Loucy (cell line): ENCODE results near the gene APLN.

Experiments
- H2AFZ ChIP-seq: fragments of 200-600 bp; sonication (generic); 2 replicates; pipeline ENCODE4 v1.6.0; 2016; ENCODE audit warnings: antibody characterized with exemption, mild to moderate bottlenecking, low read length, moderate library complexity
- H3F3A ChIP-seq: fragments of 200-600 bp; 2 replicates; pipeline ENCODE4 v1.6.0; 2016; ENCODE audit warnings: antibody characterized with exemption, low read depth, mild to moderate bottlenecking
- H3K27me3 ChIP-seq: fragments of 200-600 bp; sonication (generic); 2 replicates; pipeline ENCODE4 v1.6.1; 2014; ENCODE audit warnings: low read length, mild to moderate bottlenecking; ENCODE audit not compliant: insufficient read depth, poor library complexity, severe bottlenecking
- H3K36me3 ChIP-seq: fragments of 200-600 bp; sonication (generic); 2 replicates; pipeline ENCODE4 v1.6.1; 2016; ENCODE audit warnings: low read length; ENCODE audit not compliant: insufficient read depth
- H3K4me1 ChIP-seq: fragments of 200-600 bp; sonication (generic); 2 replicates; pipeline ENCODE4 v1.5.1; 2014; ENCODE audit warnings: low read length, mild to moderate bottlenecking; ENCODE audit not compliant: insufficient read depth, poor library complexity, severe bottlenecking
- H3K4me2 ChIP-seq: fragments of 200-600 bp; sonication (generic); 2 replicates; pipeline ENCODE4 v1.6.0; 2014; ENCODE audit warnings: antibody characterized with exemption, low read length, low read depth, mild to moderate bottlenecking; ENCODE audit not compliant: poor library complexity, severe bottlenecking
- H3K4me3 ChIP-seq: fragments of 200-600 bp; sonication (generic); 2 replicates; pipeline ENCODE4 v1.5.1; 2014; ENCODE audit warnings: low read length, mild to moderate bottlenecking, mixed read lengths; ENCODE audit not compliant: poor library complexity, severe bottlenecking
- H3K79me2 ChIP-seq: fragments of 200-600 bp; sonication (generic); 2 replicates; pipeline ENCODE4 v1.6.1; 2014; ENCODE audit warnings: low read length; ENCODE audit not compliant: insufficient read depth
- H3K9ac ChIP-seq: fragments of 200-600 bp; sonication (generic); 2 replicates; pipeline ENCODE4 v1.6.0; 2014; ENCODE audit warnings: mild to moderate bottlenecking, low read depth, low read length, moderate library complexity; ENCODE audit not compliant: poor library complexity, severe bottlenecking
- H3K9me2 ChIP-seq: fragments of 200-600 bp; sonication (generic); replicated peaks from 2 replicates; pipeline ENCODE4 v1.6.1; 2016; ENCODE audit warnings: low read depth, low read length, mixed read lengths
- H3K9me3 ChIP-seq: fragments of 200-600 bp; sonication (generic); 2 replicates; pipeline ENCODE4 v1.6.1; 2014; ENCODE audit warnings: mild to moderate bottlenecking, antibody characterized with exemption, low read length, low read depth; ENCODE audit not compliant: insufficient read depth
- H4K20me1 ChIP-seq: fragments of 200-600 bp; sonication (generic); 2 replicates; pipeline ENCODE4 v1.6.0; 2014; ENCODE audit warnings: antibody characterized with exemption, low read length, mild to moderate bottlenecking; ENCODE audit not compliant: insufficient read depth, poor library complexity, severe bottlenecking
- CTCF ChIP-seq: fragments of 200-600 bp; sonication (generic); conservative IDR thresholded peaks from 2 replicates; pipeline ENCODE4 v1.5.1; 2014; ENCODE audit warnings: mild to moderate bottlenecking, antibody characterized with exemption, low read length
- EZH2phosphoT487 ChIP-seq: fragments of 200-600 bp; IDR thresholded peaks from 2 replicates; pipeline ENCODE4 v1.6.1; 2018; ENCODE audit warnings: antibody characterized with exemption, mild to moderate bottlenecking, moderate library complexity, borderline replicate concordance

Gene APLN

GRCh38 chrX:129688097-129688496 lies 33.3 kb upstream of the APLN start:
- no peak overlapping the region for H2AFZ ChIP-seq
- TF ChIP-seq EZH2phosphoT487 (no peak), CTCF (no peak)

GRCh38 chrX:129686422-129686948 lies 31.7 kb upstream of the APLN start:
- no peak overlapping the region for H2AFZ ChIP-seq
- H3K27me3 ChIP-seq: no peaks in the 10 kb centered on the region
- H3K4me3 ChIP-seq: no peak overlapping the region
- no peaks in the 10 kb centered on the region for H4K20me1 ChIP-seq
- H3K4me1 ChIP-seq: no peaks in the 10 kb centered on the region
- TF ChIP-seq EZH2phosphoT487 (no peak), CTCF (no peak)
- H3K9me3 ChIP-seq: no peaks in the 10 kb centered on the region
- H3K9me2 ChIP-seq: no peaks in the 10 kb centered on the region
- H3K36me3 ChIP-seq: no peaks in the 10 kb centered on the region
- no peaks in the 10 kb centered on the region for H3K79me2 ChIP-seq
- H3F3A ChIP-seq: no peaks in the 10 kb centered on the region
- H3K9ac ChIP-seq: no peak overlapping the region
- no peak overlapping the region for H3K4me2 ChIP-seq

More at GRCh38 chrX:129688097-129688496, 33.3 kb upstream of the APLN start:
- Histone ChIP-seq H4K20me1 (no peaks in the 10 kb centered on the region), H3K4me3 (no peak overlapping the region), H3K4me1 (no peaks in the 10 kb centered on the region), H3K36me3 (no peaks in the 10 kb centered on the region), H3K79me2 (no peaks in the 10 kb centered on the region), H3K9ac (no peak overlapping the region), H3K9me2 (no peaks in the 10 kb centered on the region), H3K4me2 (no peak overlapping the region), H3K27me3 (no peaks in the 10 kb centered on the region), H3K9me3 (no peaks in the 10 kb centered on the region), H3F3A (no peaks in the 10 kb centered on the region)

GRCh38 chrX:129682979-129683378 lies 28.2 kb upstream of the APLN start:
- no peak overlapping the region for H3K9ac ChIP-seq
- no peak overlapping the region for H3K4me3 ChIP-seq
- H3K9me3 ChIP-seq: no peaks in the 10 kb centered on the region
- H3K4me2 ChIP-seq: no peak overlapping the region
- no peaks in the 10 kb centered on the region for H4K20me1 ChIP-seq
- no peak for TF ChIP-seq CTCF
- TF ChIP-seq EZH2phosphoT487: no peak
- no peaks in the 10 kb centered on the region for H3K4me1 ChIP-seq
- H3K27me3 ChIP-seq: no peaks in the 10 kb centered on the region
- no peaks in the 10 kb centered on the region for H3F3A ChIP-seq
- no peak overlapping the region for H2AFZ ChIP-seq
- H3K9me2 ChIP-seq: no peaks in the 10 kb centered on the region
- no peaks in the 10 kb centered on the region for H3K79me2 ChIP-seq
- no peaks in the 10 kb centered on the region for H3K36me3 ChIP-seq
